H9 (cell line): Measurements from ENCODE around the gene SLC36A4. TPM values are rescaled to one million over a fixed set of nuclear protein-coding genes. Genes with fewer than 3 reads are reported as not detected.
"Not testable (repeated sequence)": the region's sequence is repeated elsewhere in the genome, so short reads cannot be mapped to it uniquely, and the experiment has no call there.

Experiments used
- DNase-seq: peaks from one replicate; pipeline ENCODE4 v3.0.0-alpha.2; 2017
- H2AFZ ChIP-seq: one replicate; pipeline ENCODE4 v1.6.1; 2013; ENCODE audit warnings: mild to moderate bottlenecking, low read length, control low read depth, moderate library complexity
- H2AK5ac ChIP-seq: 2 replicates; pipeline ENCODE4 v1.6.1; 2013; ENCODE audit warnings: low read length, control low read depth, mixed read lengths; ENCODE audit not compliant: insufficient read length
- H2BK120ac ChIP-seq: one replicate; pipeline ENCODE4 v1.6.1; 2013; ENCODE audit warnings: low read depth, mild to moderate bottlenecking, low read length, control low read depth, inconsistent platforms; ENCODE audit not compliant: poor library complexity, severe bottlenecking
- H2BK12ac ChIP-seq: 2 replicates; pipeline ENCODE4 v1.6.1; 2013; ENCODE audit warnings: low read length, control low read depth, mixed read lengths, low read depth; ENCODE audit not compliant: insufficient read length
- H2BK15ac ChIP-seq: 2 replicates; pipeline ENCODE4 v1.6.1; 2013; ENCODE audit warnings: low read depth, low read length, control low read depth
- H2BK20ac ChIP-seq: one replicate; pipeline ENCODE4 v1.6.1; 2013; ENCODE audit warnings: low read depth, mild to moderate bottlenecking, low read length, control low read depth, inconsistent platforms; ENCODE audit not compliant: poor library complexity, severe bottlenecking
- H2BK5ac ChIP-seq: 2 replicates; pipeline ENCODE4 v1.6.1; 2013; ENCODE audit warnings: low read length, control low read depth, mixed read lengths; ENCODE audit not compliant: insufficient read length
- H3K14ac ChIP-seq: 2 replicates; pipeline ENCODE4 v1.6.1; 2013; ENCODE audit warnings: low read length, control low read depth; ENCODE audit not compliant: insufficient read depth
- H3K18ac ChIP-seq: 2 replicates; pipeline ENCODE4 v1.6.1; 2013; ENCODE audit warnings: low read depth, mild to moderate bottlenecking, mixed read lengths, low read length, control low read depth; ENCODE audit not compliant: insufficient read length
- H3K23ac ChIP-seq: 2 replicates; pipeline ENCODE4 v1.6.1; 2013; ENCODE audit warnings: low read length, control low read depth, mixed read lengths, low read depth; ENCODE audit not compliant: insufficient read length
- H3K23me2 ChIP-seq: 2 replicates; pipeline ENCODE4 v1.6.1; 2013; ENCODE audit warnings: low read depth, mild to moderate bottlenecking, mixed read lengths, low read length, control low read depth; ENCODE audit not compliant: insufficient read length, poor library complexity, severe bottlenecking
- H3K27ac ChIP-seq: 2 replicates; pipeline ENCODE4 v1.5.1; 2013; ENCODE audit warnings: low read length, control low read depth, mixed read lengths, low read depth; ENCODE audit not compliant: insufficient read length
- H3K27me3 ChIP-seq: 2 replicates; pipeline ENCODE4 v1.6.1; 2013; ENCODE audit warnings: low read length, control low read depth, inconsistent platforms; ENCODE audit not compliant: insufficient read depth
- H3K4ac ChIP-seq: 2 replicates; pipeline ENCODE4 v1.6.1; 2013; ENCODE audit warnings: low read depth, mild to moderate bottlenecking, control low read depth, inconsistent platforms, low read length, moderate library complexity
- H3K4me1 ChIP-seq: 2 replicates; pipeline ENCODE4 v1.6.1; 2013; ENCODE audit warnings: low read length, control low read depth, inconsistent platforms; ENCODE audit not compliant: insufficient read depth
- H3K4me2 ChIP-seq: 2 replicates; pipeline ENCODE4 v1.6.1; 2013; ENCODE audit warnings: low read length, control low read depth, mixed read lengths; ENCODE audit not compliant: insufficient read length, insufficient read depth
- H3K56ac ChIP-seq: 2 replicates; pipeline ENCODE4 v1.6.1; 2013; ENCODE audit warnings: low read depth, mild to moderate bottlenecking, mixed read lengths, low read length, control low read depth; ENCODE audit not compliant: insufficient read length
- H3K79me1 ChIP-seq: 2 replicates; pipeline ENCODE4 v1.6.1; 2013; ENCODE audit warnings: low read depth, mild to moderate bottlenecking, moderate library complexity, low read length, control low read depth, inconsistent platforms; ENCODE audit not compliant: insufficient read depth, poor library complexity, severe bottlenecking
- H3K79me2 ChIP-seq: 2 replicates; pipeline ENCODE4 v1.6.1; 2013; ENCODE audit warnings: low read length, control low read depth, inconsistent platforms; ENCODE audit not compliant: insufficient read depth
- H3K9ac ChIP-seq: 2 replicates; pipeline ENCODE4 v1.6.1; 2013; ENCODE audit warnings: low read length, control low read depth, mixed read lengths; ENCODE audit not compliant: insufficient read length; ENCODE audit errors: extremely low read depth
- H3K9me3 ChIP-seq: one replicate; pipeline ENCODE4 v1.6.1; 2013; ENCODE audit warnings: low read depth, low read length, inconsistent platforms; ENCODE audit not compliant: control insufficient read depth
- H3T11ph ChIP-seq: one replicate; pipeline ENCODE4 v1.6.1; 2013; ENCODE audit warnings: mild to moderate bottlenecking, low read length, control low read depth, inconsistent platforms
- H4K20me1 ChIP-seq: one replicate; pipeline ENCODE4 v1.6.1; 2013; ENCODE audit not compliant: control insufficient read depth, insufficient read length, insufficient read depth
- H4K5ac ChIP-seq: 2 replicates; pipeline ENCODE4 v1.6.1; 2013; ENCODE audit warnings: low read depth, mild to moderate bottlenecking, mixed read lengths, low read length, control low read depth; ENCODE audit not compliant: insufficient read length
- H4K8ac ChIP-seq: replicated peaks from 2 replicates; pipeline ENCODE4 v1.6.1; 2013; ENCODE audit warnings: low read length, control low read depth, mixed read lengths, low read depth; ENCODE audit not compliant: insufficient read length
- H4K91ac ChIP-seq: 2 replicates; pipeline ENCODE4 v1.6.1; 2013; ENCODE audit warnings: low read depth, mild to moderate bottlenecking, moderate library complexity, mixed read lengths, low read length, control low read depth; ENCODE audit not compliant: insufficient read length
- H3K27ac Mint-ChIP-seq, 3 experiments: 2 replicates in 2 of 3; 3 replicates in 1 of 3; pipeline ENCODE4 v1.8.0; 2020 to 2021; ENCODE audit warnings: mixed read lengths in 3 of 3, mild to moderate bottlenecking in 1 of 3, moderate library complexity in 1 of 3
- H3K27me3 Mint-ChIP-seq: 2 replicates; pipeline ENCODE4 v1.8.0; 2021; ENCODE audit warnings: low read depth, mild to moderate bottlenecking, moderate library complexity, mixed read lengths
- H3K36me3 Mint-ChIP-seq, 3 experiments: 2 replicates in 2 of 3; 3 replicates in 1 of 3; pipeline ENCODE4 v1.8.0; 2020 to 2021; ENCODE audit warnings: low read depth in 3 of 3, mixed read lengths in 3 of 3; ENCODE audit not compliant: insufficient read depth in 1 of 3
- H3K4me1 Mint-ChIP-seq, 2 experiments: 2 replicates each; pipeline ENCODE4 v1.8.0; 2020; ENCODE audit warnings: mixed read lengths in 2 of 2
- H3K4me3 Mint-ChIP-seq, 2 experiments: 2 replicates in 1 of 2; 3 replicates in 1 of 2; pipeline ENCODE4 v1.8.0; 2020 to 2021; ENCODE audit warnings: mild to moderate bottlenecking in 2 of 2, mixed read lengths in 2 of 2, moderate library complexity in 1 of 2
- H3K9me3 Mint-ChIP-seq, 2 experiments: 2 replicates in 1 of 2; 3 replicates in 1 of 2; pipeline ENCODE4 v1.8.0; 2020; ENCODE audit warnings: mild to moderate bottlenecking in 2 of 2, mixed read lengths in 2 of 2, moderate library complexity in 1 of 2
- WGBS: extraction: QIAGEN DNeasy Blood & Tissue Kit; methylation state at CpG from one replicate; pipeline ENCODE4 v1.1.7; 2013; ENCODE audit warnings: missing lambda C conversion rate, low lambda C conversion rate, mixed read lengths; ENCODE audit not compliant: insufficient read length; ENCODE audit errors: extremely low coverage; 5-methylcytosine and 5-hydroxymethylcytosine counted together
- long read RNA-seq: library from polyadenylated mRNA; unstranded; transcript quantifications from one replicate; pipeline ENCODE4 v2.0.0, GENCODE V29; 2020
- total RNA-seq: library from RNA; stranded (reverse); gene quantifications from 2 replicates; pipeline ENCODE4 v1.2.1, GENCODE V29; 2021
- TF ChIP-seq, protein P1 (sequence below): fragments of 200-600 bp; sonication (generic); conservative IDR thresholded peaks from 3 replicates; pipeline ENCODE4 v1.8.0; 2021; ENCODE audit warnings: antibody characterized with exemption, mild to moderate bottlenecking

SLC36A4 gene
- 30.0 and 33.3 TPM in 2 replicates for total RNA-seq
- long read RNA-seq, full-length matches to known transcripts, result 52 of 85 reads
- long read RNA-seq, partial matches to known transcripts, result 6 of 85 reads
- long read RNA-seq, other reads (novel, unspliced or antisense), result 27 of 85 reads

DNA sequence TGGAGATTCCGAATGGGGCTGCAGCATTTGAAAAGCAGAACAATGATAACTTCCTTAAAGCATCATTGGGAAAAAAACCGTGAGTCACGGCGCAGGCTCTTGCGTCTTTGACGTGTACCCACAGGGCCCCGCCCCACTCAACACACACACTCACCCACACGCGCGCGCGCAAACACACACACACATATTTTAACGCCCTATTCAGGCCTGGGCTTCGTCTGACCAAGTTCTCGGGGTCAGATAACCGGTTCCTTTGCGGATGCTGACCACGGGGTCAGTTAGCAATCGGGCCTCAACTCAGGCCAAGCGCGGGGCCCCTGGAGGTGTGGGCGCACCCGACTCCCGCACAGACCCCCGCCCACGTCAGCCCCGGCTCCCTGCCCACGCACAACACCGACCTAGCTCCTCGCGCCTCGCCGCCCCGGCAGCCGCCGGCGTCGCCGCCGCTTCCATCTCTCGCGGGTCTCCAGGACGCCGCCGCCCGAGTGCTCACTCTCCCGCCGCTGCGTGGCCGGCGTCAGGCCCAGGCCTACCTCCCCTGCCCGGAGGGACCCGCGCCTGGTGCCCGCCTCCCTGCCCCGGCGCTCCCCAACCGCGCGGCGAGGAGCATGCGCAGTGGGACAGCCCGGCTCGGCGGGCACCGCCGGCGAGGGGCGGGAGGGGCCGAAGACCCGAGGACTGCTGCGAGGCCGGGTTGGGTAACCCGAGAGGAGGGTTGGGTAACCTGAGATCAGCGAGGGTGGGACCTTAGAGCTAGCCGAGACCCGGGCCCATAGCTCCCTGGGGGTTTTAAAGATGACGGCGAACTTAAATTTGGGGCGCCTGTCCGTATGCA lies at the start of gene SLC36A4:
Gene SLC36A4, minus strand, starts transcription at position 612 of the 835 bp plus-strand sequence. Its CDS starts 159 bp downstream, at position 453.
- H3K79me1 ChIP-seq, result no peaks in the 10 kb centered on the region
- H2AFZ ChIP-seq, result peak within 1 kb of the TSS; percentile 33
- peak within 1 kb of the TSS; percentile 84 for H3K18ac ChIP-seq
- H3K27ac ChIP-seq, result peak within 1 kb of the TSS; percentile 74
- peaks cover 4% of the 10 kb centered on the region for H3K23me2 ChIP-seq
- peak within 1 kb of the TSS; percentile 87 for H3K14ac ChIP-seq
- no peaks in the 10 kb centered on the region; a peak in 1 of 7 replicates for H3K36me3 Mint-ChIP-seq
- no peak within 1 kb of the TSS for H4K91ac ChIP-seq
- H3K27ac Mint-ChIP-seq, result peak within 1 kb of the TSS; percentile 98 to 99 (median 99)
- H3K9ac ChIP-seq, result peak within 1 kb of the TSS; percentile 86
- no peaks in the 10 kb centered on the region for H3K27me3 Mint-ChIP-seq
- H3K56ac ChIP-seq, result no peak within 1 kb of the TSS
- H4K20me1 ChIP-seq, result no peaks in the 10 kb centered on the region
- peaks cover 13 to 24% of the 10 kb centered on the region in 2 experiments for H3K4me1 Mint-ChIP-seq
- H2BK15ac ChIP-seq, result no peak within 1 kb of the TSS
- peak within 1 kb of the TSS; percentile 89 to 94 for H3K4me3 Mint-ChIP-seq
- H2BK5ac ChIP-seq, result no peak within 1 kb of the TSS
- H2BK20ac ChIP-seq, result no peak within 1 kb of the TSS
- TF ChIP-seq, protein P1, sequence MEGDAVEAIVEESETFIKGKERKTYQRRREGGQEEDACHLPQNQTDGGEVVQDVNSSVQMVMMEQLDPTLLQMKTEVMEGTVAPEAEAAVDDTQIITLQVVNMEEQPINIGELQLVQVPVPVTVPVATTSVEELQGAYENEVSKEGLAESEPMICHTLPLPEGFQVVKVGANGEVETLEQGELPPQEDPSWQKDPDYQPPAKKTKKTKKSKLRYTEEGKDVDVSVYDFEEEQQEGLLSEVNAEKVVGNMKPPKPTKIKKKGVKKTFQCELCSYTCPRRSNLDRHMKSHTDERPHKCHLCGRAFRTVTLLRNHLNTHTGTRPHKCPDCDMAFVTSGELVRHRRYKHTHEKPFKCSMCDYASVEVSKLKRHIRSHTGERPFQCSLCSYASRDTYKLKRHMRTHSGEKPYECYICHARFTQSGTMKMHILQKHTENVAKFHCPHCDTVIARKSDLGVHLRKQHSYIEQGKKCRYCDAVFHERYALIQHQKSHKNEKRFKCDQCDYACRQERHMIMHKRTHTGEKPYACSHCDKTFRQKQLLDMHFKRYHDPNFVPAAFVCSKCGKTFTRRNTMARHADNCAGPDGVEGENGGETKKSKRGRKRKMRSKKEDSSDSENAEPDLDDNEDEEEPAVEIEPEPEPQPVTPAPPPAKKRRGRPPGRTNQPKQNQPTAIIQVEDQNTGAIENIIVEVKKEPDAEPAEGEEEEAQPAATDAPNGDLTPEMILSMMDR, result no peak
- H3K4ac ChIP-seq, result no peak within 1 kb of the TSS; the same call in 1 of the 2 replicates
- H3K27me3 ChIP-seq, result no peaks in the 10 kb centered on the region
- peak; percentile 96 for DNase-seq
- H2BK12ac ChIP-seq, result no peak within 1 kb of the TSS
- H4K5ac ChIP-seq, result peak within 1 kb of the TSS; percentile 54
- H3T11ph ChIP-seq, result no peak within 1 kb of the TSS
- WGBS, result no CpG with 5 or more reads among the region's 81 CpGs
- no peaks in the 10 kb centered on the region for H3K4me1 ChIP-seq
- no peak within 1 kb of the TSS for H3K23ac ChIP-seq
- H3K9me3 Mint-ChIP-seq, result no peaks in the 10 kb centered on the region
- H4K8ac ChIP-seq, result no peak within 1 kb of the TSS
- no peaks in the 10 kb centered on the region; the same call in 1 of the 2 replicates for H3K79me2 ChIP-seq
- no peaks in the 10 kb centered on the region for H3K9me3 ChIP-seq
- peak within 1 kb of the TSS; percentile 38 for H2BK120ac ChIP-seq
- H2AK5ac ChIP-seq, result no peak within 1 kb of the TSS
- peak within 1 kb of the TSS; percentile 74 for H3K4me2 ChIP-seq

DNA sequence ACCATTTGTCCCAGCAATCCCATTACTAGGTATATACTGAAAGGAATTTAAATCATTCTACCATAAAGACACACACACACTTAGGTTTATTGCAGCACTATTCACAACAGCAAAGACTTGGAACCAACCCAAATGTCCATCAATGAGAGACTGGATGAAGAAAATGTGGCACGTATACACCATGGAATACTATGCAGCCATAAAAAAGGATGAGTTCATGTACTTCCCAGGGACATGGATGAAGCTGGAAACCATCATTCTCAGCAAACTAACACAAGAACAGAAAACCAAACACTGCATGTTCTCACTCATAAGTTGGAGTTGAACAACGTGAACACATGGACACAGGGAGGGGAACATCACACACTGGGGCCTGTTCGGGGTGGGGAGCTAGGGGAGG lies 49.0 kb upstream of the SLC36A4 start:
- not testable (repeated sequence) for H3K4me1 ChIP-seq, H2AK5ac ChIP-seq, H3K14ac ChIP-seq, H3K4ac ChIP-seq, H3K4me3 Mint-ChIP-seq, H2BK12ac ChIP-seq, H2BK20ac ChIP-seq, DNase-seq, H4K5ac ChIP-seq, H3T11ph ChIP-seq, H3K9me3 Mint-ChIP-seq, H2BK15ac ChIP-seq, H2BK5ac ChIP-seq, H3K27ac Mint-ChIP-seq, H3K9ac ChIP-seq, H3K27me3 ChIP-seq, H3K79me2 ChIP-seq, H3K9me3 ChIP-seq, H3K4me2 ChIP-seq, H3K18ac ChIP-seq, H3K56ac ChIP-seq, H3K23me2 ChIP-seq, H3K27me3 Mint-ChIP-seq, H4K91ac ChIP-seq, H2BK120ac ChIP-seq, H3K36me3 Mint-ChIP-seq, H3K23ac ChIP-seq, H3K79me1 ChIP-seq, H4K20me1 ChIP-seq, H2AFZ ChIP-seq, H4K8ac ChIP-seq, H3K27ac ChIP-seq, H3K4me1 Mint-ChIP-seq
- WGBS, result no CpG with 5 or more reads among the region's 3 CpGs
